Coronary artery (tissue), 2 donors: ENCODE data around the gene INPP5B.
A peak's percentile ranks its signal among the peaks of the same experiment; 100 is the strongest.
"Not testable (repeated sequence)": the region's sequence is repeated elsewhere in the genome, so short reads cannot be mapped to it uniquely, and the experiment has no call there.

Experiments used
- DNase-seq: peaks from one replicate; pipeline ENCODE4 v3.0.0-alpha.2; 2017; ENCODE audit warnings: low spot score
- H3K27ac ChIP-seq, 2 donors: fragments of 200-600 bp; sonication (generic); one replicate each; pipeline ENCODE4 v1.5.1; 2016 to 2019
- H3K4me3 ChIP-seq: fragments of 200-600 bp; sonication (generic); 2 replicates; pipeline ENCODE4 v1.5.1; 2016; ENCODE audit warnings: mild to moderate bottlenecking, moderate library complexity
- TF ChIP-seq, protein P1 (sequence below): fragments of 200-600 bp; sonication (generic); IDR thresholded peaks from one replicate; pipeline ENCODE4 v1.5.1; 2019; ENCODE audit warnings: antibody characterized with exemption

The INPP5B gene

DNA sequence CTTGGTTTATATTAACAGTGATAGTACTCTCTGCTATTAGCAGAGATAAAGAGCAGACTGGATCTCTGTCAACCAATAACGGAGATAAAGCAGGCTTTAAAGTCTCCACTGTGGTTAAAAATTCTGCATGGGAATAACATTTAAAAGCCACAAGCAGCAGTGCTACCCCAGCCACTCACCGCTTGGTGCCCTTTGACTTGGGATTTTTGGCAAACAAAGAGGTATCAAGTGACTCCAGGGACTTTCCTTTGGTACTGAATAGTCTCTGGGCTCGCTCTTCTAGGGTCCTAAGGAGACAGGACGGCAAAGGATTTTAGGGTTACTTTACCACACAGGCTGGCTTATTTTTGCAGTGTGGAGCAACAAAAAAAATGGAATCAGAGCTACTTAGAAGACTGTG, 31.7 kb upstream of the INPP5B start:
- Histone ChIP-seq H3K4me3 (no peak overlapping the region), H3K27ac (no peak overlapping the region)
- TF ChIP-seq, protein P1, sequence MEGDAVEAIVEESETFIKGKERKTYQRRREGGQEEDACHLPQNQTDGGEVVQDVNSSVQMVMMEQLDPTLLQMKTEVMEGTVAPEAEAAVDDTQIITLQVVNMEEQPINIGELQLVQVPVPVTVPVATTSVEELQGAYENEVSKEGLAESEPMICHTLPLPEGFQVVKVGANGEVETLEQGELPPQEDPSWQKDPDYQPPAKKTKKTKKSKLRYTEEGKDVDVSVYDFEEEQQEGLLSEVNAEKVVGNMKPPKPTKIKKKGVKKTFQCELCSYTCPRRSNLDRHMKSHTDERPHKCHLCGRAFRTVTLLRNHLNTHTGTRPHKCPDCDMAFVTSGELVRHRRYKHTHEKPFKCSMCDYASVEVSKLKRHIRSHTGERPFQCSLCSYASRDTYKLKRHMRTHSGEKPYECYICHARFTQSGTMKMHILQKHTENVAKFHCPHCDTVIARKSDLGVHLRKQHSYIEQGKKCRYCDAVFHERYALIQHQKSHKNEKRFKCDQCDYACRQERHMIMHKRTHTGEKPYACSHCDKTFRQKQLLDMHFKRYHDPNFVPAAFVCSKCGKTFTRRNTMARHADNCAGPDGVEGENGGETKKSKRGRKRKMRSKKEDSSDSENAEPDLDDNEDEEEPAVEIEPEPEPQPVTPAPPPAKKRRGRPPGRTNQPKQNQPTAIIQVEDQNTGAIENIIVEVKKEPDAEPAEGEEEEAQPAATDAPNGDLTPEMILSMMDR, result no peak
- DNase-seq, result no peak

DNA sequence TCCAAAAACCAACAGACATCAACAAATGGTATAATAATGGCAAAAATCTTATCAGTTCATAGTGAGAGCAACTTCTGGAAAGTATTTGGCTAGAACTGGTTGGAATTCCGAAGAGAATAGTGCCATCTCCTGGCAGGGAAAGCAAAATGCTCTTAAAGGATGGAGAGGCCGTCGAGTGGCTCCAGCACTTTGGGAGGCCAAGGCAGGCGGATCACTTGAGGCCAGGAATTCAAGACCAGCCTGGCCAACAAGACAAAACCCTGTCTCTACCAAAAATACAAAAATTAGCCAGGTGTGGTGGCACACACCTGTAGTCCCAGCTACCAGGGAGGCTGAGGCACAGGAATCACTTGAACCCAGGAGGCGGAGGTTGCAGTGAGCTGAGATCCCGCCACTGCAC, 28.2 kb upstream of the INPP5B start:
- not testable (repeated sequence) for H3K27ac ChIP-seq, H3K4me3 ChIP-seq, DNase-seq
- TF ChIP-seq, protein P1, result peak; percentile 23

DNA sequence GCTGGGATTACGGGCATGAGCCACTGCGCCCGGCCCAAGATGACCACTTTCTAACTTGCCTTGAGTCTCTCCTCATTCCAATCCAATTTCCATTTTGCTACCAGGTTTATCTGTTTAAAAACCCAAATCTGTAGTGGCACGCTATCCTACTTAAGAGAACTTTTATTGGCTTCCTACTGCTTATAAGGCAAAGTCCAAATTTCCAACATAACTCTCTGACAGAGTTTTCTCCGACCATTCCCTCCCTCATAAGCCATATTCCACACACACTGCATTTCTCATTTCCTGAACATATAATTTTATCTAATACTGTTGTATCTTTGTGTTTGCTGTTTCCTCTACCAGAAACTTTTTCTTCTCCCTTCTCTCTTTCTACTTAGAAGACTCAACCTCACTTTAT, 27.7 kb upstream of the INPP5B start:
- Histone ChIP-seq H3K4me3 (no peak overlapping the region), H3K27ac (no peak overlapping the region)
- TF ChIP-seq, protein P1, result no peak
- no peak for DNase-seq

DNA sequence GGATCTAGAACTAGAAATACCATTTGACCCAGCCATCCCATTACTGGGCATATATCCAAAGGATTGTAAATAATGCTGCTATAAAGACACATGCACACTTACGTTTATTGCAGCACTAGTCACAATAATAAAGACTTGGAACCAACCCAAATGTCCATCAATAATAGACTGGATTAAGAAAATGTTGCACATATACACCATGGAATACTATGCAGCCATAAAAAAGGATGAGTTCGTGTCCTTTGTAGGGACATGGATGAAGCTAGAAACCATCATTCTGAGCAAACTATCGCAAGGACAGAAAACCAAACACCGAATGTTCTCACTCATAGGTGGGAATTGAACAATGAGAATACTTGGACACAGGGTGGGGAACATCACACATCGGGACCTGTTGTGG, 26.8 kb upstream of the INPP5B start:
- not testable (repeated sequence) for DNase-seq, H3K27ac ChIP-seq, H3K4me3 ChIP-seq

DNA sequence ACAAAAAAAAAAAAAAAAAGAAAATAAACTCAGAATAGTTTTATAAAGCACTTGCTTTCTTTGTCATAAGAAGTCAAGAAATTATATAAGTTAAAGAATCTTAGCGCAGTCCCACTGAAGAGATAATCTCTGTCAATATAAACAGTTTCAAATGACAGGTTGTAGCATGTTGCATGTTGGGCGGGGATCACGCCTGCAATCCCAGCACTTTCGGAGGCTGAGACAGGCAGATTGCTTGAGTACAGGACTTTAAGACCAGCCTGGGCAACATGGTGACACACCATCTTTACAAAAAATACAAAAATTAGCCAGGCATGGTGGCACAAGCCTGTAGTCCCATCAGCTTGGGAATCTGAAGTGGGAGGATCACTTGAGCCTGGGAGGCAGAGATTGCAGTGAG, 18.4 kb upstream of the INPP5B start:
- Histone ChIP-seq H3K4me3 (no peak overlapping the region), H3K27ac (no peak overlapping the region)
- TF ChIP-seq, protein P1, result no peak
- no peak for DNase-seq

DNA sequence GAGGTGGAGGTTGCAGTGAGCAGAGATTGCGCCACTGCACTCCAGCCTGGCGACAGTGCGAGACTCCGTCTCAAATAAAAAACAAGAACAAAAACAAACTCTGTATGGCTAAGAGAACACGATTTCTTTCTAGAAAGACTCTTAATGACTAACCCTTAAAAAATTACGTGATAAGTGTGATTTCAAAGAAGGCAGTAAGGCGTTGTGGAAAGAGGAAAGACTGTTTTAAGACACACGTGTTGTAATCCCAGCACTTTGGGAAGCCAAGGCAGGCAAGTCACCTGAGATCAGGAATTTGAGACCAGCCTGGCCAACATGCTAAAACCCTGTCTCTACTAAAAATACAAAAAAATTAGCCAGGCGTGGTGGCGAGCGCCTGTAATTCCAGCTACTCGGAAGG, 17.3 kb upstream of the INPP5B start:
- H3K27ac ChIP-seq, DNase-seq, H3K4me3 ChIP-seq: not testable (repeated sequence)

DNA sequence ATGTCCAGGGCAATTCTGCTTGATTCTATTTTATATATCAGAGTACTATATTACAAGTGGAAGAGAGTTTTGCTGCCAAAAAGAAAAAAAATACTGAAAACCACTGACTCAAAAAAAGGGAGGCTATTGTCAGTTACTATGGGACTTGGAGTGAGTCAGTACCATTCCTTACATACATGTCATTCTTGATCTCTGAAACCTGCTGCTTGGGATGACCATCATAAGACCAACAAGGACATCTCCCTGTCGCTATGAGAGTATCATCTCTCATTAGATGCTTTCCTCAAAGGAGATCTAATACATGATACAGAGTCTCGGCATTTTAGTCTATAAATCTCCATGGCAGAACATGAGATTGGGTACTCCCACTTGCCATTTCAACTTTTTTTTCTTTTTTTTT, 11.8 kb upstream of the INPP5B start:
- Histone ChIP-seq H3K4me3 (no peak overlapping the region), H3K27ac (no peak overlapping the region)
- no peak for DNase-seq
- TF ChIP-seq, protein P1, result no peak

DNA sequence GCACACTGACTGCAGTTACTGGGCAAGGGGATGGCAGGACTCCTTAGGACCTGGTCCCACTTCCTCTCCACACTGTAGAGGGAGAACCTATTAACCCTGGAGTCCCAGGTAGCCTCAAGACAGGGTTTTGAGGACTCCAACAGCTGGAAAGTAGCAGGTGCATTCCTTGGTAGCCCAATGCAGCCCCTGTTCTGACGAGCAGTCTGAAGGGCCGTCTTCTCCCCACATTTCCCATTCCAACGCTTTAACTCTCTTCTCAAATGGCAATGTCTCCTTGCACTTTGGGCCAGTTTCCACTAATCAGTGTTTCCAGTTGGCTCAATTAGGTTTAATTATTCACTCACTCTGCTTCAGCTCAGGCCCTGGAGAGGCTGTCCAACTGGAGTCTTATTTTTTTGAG, 8.8 kb upstream of the INPP5B start:
- TF ChIP-seq, protein P1, result no peak
- no peak overlapping the region for H3K4me3 ChIP-seq
- H3K27ac ChIP-seq, result no peak overlapping the region
- no peak for DNase-seq
